ENCODE measurements around the gene HGF. TPM values are rescaled to one million over a fixed set of nuclear protein-coding genes. Genes with fewer than 3 reads are reported as not detected.

The HGF gene
- total RNA-seq, 6 experiments from 2014 or later = 11.5 to 38.9 (median 17.9) TPM

DNA sequence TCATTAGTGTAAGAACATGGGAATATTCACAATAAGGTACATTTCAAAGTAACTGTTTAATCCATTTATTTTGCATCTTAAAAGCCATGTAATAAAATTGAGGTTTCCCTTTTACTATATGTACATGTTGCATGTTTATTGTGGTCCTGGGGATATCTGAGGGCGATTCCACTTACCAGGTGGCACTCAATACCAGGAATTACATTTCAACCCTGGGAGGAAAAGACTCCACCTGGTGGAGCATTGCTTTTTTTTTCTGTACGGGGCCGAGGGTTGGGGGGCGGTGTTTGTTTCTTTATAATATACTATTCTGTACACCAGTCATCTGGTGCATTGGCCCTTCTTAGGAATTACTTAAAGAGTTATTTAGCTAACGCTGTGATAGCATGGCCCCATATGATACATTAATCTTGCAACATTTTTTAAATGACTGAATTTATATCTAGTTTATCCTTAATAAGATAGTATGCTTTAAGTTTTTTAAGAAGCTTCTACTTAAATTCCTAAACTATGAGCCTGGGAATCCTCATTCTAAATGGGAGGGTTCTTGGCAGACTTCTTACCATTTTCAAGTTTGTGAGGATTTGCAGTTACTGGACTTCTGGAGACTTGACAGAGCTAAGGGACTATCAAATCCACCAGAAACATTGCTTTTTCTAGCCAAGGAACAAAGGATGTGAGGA, 7.2 kb upstream of the HGF start:
- TF ChIP-seq, protein P1, sequence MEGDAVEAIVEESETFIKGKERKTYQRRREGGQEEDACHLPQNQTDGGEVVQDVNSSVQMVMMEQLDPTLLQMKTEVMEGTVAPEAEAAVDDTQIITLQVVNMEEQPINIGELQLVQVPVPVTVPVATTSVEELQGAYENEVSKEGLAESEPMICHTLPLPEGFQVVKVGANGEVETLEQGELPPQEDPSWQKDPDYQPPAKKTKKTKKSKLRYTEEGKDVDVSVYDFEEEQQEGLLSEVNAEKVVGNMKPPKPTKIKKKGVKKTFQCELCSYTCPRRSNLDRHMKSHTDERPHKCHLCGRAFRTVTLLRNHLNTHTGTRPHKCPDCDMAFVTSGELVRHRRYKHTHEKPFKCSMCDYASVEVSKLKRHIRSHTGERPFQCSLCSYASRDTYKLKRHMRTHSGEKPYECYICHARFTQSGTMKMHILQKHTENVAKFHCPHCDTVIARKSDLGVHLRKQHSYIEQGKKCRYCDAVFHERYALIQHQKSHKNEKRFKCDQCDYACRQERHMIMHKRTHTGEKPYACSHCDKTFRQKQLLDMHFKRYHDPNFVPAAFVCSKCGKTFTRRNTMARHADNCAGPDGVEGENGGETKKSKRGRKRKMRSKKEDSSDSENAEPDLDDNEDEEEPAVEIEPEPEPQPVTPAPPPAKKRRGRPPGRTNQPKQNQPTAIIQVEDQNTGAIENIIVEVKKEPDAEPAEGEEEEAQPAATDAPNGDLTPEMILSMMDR (IDR thresholded peaks at IDR 0.05) = no peak
- no peak for TF ChIP-seq POLR2A (IDR thresholded peaks at IDR 0.05)
- DNase-seq = no peak
- Histone ChIP-seq H3K4me3 (no peak overlapping the region), H3K27ac (no peak overlapping the region), H3K27me3 (no peaks in the 10 kb centered on the region), H3K36me3 (no peaks in the 10 kb centered on the region), H3K4me1 (no peaks in the 10 kb centered on the region), H3K9me3 (no peaks in the 10 kb centered on the region)
- peak in 1 of 4 donors; percentile 40 for ATAC-seq
- intact Hi-C loops (cut with DNase I) = no loop called here
- whole genome bisulfite sequencing (ENCODE audit: insufficient coverage, low coverage, low lambda C conversion rate, missing lambda C conversion rate) = 41% methylated on average over 5 of the region's 5 CpGs

DNA sequence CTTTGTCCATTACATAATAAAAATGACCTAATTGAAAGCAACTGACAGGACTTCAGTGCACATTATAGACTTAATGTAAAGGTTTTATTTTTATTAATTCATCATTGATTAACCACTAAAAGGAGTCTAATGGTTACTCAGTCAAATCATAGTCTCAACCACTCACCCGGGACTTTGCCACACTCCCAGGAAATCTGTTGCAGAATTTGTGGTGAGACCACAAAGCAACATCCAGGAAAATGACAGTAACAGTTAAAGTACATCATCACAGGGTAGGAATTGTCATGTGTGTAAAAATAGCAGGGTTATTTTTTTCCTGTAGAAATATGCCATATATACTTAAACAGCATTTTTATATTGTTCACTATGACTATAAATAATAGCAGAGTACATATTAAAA, 6.3 kb upstream of the HGF start:
- TF ChIP-seq POLR2A (IDR thresholded peaks at IDR 0.05) = no peak
- TF ChIP-seq, protein P1 (IDR thresholded peaks at IDR 0.05) = no peak
- Histone ChIP-seq H3K4me1 (no peaks in the 10 kb centered on the region), H3K4me3 (no peak overlapping the region), H3K36me3 (no peaks in the 10 kb centered on the region), H3K27ac (no peak overlapping the region), H3K27me3 (no peaks in the 10 kb centered on the region), H3K9me3 (no peaks in the 10 kb centered on the region)
- ATAC-seq (no peak), DNase-seq (no peak)
- WGBS (ENCODE audit: insufficient coverage, low coverage, low lambda C conversion rate, missing lambda C conversion rate) = 48% methylated on average over 1 of the region's 1 CpG
- intact Hi-C loops (cut with DNase I) = no loop called here

DNA sequence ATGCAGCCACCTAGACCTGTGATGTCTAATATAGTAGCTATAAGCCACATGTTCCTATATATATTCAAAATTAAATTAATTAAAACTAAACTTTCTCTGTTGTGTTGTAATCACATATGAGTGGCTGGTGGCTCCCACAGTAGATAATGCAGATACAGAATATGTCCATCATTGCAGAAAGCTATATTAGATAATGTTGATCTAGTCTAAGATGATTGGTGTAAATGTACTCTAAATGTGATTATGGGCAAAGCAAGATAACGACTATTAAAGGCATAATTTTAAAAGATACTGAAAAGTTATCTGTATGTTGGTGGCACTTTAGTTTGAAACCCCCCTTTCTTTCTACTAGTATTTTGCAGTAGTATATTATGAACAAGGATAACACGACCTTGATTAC, 5.7 kb upstream of the HGF start:
- intact Hi-C loops (cut with DNase I) = no loop called here
- 56% methylated on average over 2 of the region's 2 CpGs for WGBS (ENCODE audit: insufficient coverage, low coverage, low lambda C conversion rate, missing lambda C conversion rate)

DNA sequence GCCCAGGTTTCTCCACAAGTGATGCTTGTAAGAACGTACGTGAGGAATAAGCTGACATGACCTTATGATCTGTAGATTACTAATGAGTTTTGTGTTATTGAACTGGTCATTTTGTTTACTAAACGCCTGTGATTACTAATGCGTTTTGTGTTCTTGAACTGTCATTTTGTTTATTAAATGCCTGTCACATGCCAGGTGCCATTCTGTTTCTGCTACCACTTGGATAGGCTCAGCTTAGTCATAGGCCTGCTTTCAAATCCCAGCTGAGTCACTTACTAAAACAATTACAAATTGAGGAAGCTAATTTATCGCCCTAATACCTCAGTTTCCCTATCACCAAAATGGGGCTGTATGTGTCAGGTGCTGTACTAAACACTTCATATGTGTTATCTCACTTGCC, 4.7 kb upstream of the HGF start:
- Histone ChIP-seq H3K4me1 (no peaks in the 10 kb centered on the region), H3K36me3 (no peaks in the 10 kb centered on the region), H3K4me3 (no peak overlapping the region), H3K9me3 (no peaks in the 10 kb centered on the region), H3K27ac (no peak overlapping the region), H3K27me3 (no peaks in the 10 kb centered on the region)
- no peak for DNase-seq
- intact Hi-C loops (cut with DNase I) = no loop called here
- TF ChIP-seq, protein P1 (IDR thresholded peaks at IDR 0.05) = no peak
- TF ChIP-seq POLR2A (IDR thresholded peaks at IDR 0.05) = no peak
- WGBS (ENCODE audit: insufficient coverage, low coverage, low lambda C conversion rate, missing lambda C conversion rate) = 58% methylated on average over 5 of the region's 5 CpGs
- ATAC-seq = no peak

More for the DNA sequence above, 5.7 kb upstream of the HGF start:
- DNase-seq (no peak), ATAC-seq (no peak)
- H3K9me3 ChIP-seq = no peaks in the 10 kb centered on the region
- H3K4me1 ChIP-seq = no peaks in the 10 kb centered on the region
- no peaks in the 10 kb centered on the region for H3K27me3 ChIP-seq
- H3K4me3 ChIP-seq = no peak overlapping the region
- TF ChIP-seq, protein P1 (IDR thresholded peaks at IDR 0.05) = no peak
- no peak for TF ChIP-seq POLR2A (IDR thresholded peaks at IDR 0.05)
- no peak overlapping the region for H3K27ac ChIP-seq
- no peaks in the 10 kb centered on the region for H3K36me3 ChIP-seq
